Stimulated activated CD8-positive, alpha-beta memory T cell treated with anti-CD3 and anti-CD28 coated beads, Interleukin-4, amount 100 ng/mL, for 24 hours (primary cell): ENCODE measurements around the gene CD300LB.
"Not testable (repeated sequence)": the region's sequence is repeated elsewhere in the genome, so short reads cannot be mapped to it uniquely, and the experiment has no call there.

Source experiments
- DNase-seq: peaks from one replicate; pipeline ENCODE4 v3.0.0-alpha.2; 2020; ENCODE audit warnings: low read depth

The CD300LB gene

DNA sequence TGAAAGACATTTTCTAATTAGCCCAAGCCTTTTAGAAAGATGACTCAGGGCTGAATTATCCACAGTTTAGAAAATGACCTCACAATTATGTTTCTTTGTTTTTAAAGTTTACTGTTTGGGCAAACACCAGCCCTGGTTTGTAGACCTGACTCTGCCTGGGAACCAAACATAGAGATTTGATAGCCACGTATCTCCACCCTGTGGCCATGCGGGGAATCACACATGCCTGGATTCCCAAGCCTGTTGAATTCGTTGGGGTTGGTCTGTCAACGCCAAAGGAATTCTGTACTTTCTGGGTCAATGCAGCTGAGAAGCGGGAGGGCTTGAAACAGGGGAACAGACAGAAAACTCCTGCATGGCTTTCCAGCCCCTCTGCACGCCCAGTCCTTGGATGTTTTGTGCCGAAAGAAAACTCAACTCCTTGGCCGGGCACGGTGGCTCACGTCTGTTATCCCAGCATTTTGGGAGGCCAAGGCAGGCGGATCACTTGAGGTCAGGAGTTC is 37.9 kb downstream of the CD300LB start:
- peak; percentile 45 for DNase-seq

DNA sequence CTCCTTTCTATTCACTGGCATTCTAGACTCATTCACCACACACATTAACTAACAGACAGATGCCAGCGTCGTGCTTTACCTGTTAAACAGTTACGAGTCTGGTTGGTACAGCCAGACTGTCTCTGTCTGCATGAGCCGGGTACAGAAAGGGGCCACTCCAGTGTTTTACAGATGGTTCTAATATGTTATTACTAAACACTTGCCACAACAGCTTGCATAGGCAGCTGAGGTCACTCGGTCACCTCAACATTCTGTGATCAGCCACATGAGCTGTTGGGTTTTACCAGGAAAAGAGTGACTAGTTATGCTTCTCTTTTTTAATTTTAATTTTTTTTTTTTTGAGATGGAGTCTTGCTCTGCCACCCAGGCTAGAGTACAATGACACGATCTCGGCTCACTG is 39.6 kb downstream of the CD300LB start:
- DNase-seq, result no peak

DNA sequence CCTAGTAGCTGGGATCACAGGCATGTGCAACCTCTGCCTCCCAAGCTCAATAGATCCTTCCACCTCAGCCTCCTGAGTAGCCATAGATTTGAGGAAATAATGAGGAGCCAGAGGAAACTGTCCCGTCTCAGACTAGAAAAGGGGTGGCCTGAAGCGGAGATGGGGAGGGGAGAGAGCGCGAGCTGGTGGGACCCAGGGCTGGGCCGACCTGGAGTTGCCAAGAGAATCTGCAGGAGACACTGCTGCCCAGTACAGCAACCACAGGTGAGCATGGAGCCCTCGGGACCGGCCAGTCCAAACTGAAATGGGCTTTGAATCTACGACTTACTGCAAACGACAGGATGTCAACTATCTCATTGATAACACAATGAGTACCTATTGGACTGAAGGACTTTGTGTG is 40.6 kb downstream of the CD300LB start:
- no peak for DNase-seq

DNA sequence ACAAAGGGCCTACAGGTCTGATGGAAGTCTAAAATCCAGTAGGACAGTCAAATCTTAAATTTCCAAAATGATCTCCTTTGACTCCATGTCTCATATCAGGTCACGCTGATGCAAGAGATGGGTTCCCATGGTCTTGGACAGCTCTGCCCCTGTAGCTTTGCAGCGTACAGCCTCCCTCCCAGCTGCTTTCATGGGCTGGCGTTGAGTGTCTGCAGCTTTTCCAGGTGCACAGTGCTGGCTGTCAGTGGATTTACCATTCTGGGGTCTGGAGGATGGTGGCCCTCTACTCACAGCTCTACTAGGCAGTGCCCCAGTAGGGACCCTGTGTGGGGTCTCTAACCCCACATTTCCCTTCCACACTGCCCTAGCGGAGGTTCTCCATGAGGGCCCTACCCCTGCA is 43.0 kb downstream of the CD300LB start:
- DNase-seq, result not testable (repeated sequence)

DNA sequence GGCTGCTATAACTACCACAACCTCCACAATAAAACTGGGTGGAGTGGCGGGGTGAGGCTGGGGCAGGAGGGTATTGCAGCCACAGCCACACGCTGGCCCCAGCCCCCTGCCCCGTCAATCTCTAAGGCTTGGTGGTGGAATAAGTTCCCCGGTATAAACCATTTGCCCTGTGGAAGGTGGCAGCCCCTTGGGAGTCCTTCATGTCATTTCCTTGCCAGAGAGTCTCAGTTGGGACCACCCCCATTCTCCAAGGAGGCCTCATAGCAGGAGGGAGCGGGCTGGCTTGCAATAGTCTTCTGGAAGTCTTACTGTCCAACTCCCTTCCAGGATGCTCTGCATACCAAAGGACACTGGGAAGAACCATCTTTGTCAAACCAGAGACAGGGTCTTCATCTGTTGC is 45.4 kb downstream of the CD300LB start:
- no peak for DNase-seq

DNA sequence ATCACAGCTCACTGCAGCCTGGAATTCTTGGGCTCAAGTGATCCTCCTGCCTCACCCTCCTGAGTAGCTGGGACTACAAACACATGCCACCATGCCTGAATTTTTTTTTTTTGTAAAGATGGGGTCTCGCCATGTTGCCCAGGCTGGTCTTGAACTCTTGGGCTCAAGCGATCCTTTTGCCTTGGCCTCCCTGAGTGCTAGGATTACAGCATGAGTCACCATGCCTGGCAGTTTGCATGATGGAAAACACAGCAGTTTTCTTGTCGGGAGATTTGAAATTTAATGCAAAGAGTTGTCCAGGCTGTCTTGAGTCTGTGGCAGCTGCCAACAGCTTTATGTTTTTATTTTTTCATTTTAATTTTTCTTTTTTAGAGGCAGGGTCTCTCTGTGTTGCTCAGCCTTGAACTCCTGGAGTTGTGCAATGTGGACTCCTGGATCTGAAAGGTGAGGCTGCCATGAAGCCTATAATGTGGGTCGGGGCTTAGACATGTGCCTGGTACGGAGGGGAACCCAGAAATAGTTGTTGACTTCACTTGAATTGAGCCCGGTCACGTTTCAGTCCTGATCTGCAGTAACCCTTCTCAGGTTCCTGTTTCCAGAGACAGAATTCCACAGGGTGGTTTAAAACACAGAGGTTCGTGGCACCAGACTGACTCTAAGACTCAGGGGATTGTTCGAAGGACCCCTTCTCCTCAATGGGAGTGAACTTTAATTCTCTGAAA is 46.1 kb downstream of the CD300LB start:
- DNase-seq, result no peak

DNA sequence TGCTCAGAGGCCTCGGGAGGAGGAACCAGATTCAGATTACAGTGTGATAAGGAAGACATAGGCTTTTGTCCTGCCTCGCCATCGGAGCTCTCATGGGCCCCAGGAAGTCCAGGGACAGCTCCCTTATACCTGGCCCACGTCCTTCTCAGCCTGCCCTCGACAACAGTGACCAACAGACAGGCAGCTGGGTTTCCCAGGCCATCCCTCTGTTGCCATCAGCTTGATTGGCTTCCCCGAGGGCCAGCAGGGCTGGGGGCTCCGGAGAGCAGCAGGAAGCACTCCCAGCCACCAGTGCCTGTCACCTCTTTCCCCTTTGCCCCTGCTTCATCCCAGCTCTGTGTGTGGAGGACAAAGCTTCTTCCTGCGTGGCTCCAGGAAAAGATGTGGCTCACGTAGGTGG is 47.2 kb downstream of the CD300LB start:
- DNase-seq, result no peak

DNA sequence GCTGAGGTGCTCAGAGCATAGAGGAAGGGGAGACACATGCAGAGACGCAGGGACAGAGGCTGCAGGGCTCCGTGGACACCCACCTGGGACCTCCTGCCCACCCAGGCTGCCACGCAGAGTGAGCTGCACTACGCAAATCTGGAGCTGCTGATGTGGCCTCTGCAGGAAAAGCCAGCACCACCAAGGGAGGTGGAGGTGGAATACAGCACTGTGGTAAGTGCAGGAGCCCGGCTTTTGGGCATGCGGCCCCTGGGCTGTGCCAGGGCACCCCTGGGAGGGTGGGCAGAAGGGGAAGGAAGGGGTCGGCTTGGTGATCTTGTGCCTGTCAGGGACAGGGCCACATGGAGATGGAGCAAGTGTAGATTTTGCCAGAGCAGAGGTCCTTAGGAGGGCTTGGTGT is 49.7 kb downstream of the CD300LB start:
- no peak for DNase-seq

DNA sequence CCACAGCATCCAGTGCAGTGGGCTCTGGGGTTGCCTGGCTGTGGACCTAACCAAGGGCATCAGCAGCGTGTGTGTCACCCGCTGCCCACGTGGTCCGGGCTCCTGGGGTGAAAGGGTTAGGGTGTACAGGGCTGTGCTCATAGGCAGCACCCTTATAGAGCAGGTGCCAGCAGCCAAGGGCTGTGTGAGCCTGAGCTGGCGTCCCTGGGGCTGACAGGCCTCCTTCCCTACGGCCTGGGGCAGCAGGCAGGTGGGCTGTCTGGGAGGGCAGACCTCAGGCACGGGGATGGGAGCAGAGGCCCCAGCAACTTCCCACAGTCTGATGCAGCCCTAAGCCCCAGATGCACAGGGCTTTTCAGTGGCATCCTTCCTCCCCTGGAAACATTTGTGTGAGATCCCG is 51.0 kb downstream of the CD300LB start:
- no peak for DNase-seq

DNA sequence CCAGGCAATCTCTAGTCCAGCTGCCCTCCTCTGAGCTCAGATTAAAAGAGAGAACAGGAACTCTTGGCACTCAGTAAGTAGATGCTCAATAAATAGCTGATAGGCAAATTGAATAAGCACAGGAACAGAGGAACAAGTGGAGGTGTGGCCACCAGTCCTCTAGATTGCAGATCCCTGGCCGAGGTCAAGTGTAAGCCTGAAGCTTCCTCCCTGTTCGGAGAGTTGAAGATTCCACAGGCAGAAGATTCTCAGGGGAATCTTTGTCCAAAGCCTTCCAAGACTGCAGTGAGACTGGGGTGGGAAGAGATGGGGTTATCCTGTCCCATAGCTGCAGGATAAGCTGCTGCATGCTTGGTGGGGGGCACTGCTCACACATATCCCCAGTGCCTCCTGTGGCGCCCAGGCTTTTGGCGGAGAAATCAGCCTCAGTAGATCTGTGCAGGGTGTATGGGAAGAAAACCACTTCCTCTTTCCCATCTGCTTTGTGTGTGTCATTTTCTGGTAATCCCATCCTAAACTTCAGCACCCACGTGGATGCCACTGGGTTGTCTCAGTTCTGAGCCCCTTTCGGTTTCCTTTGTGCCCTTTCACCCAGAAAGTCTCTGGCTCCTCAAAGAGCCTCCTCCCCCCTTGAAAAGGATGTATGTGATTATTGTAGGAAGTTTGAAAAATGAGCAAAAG is 52.7 kb downstream of the CD300LB start:
- DNase-seq, result no peak

DNA sequence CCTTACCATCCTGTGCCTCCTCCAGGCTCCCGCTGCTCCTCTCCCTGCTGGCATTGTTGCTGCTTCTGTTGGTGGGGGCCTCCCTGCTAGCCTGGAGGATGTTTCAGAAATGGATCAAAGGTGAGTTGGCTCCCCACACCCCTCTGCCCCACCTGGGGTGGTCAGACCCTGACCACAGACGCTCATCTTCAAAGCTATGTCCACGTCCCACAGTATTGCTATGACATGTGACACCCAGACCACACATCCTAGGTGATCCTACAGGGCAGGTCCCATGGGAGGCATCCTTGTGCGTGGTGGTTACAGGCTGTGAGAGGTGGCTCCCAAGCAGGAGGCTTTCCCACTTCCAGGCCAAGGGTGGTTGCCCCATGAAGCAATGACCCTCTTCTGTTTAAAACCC is 53.9 kb downstream of the CD300LB start:
- no peak for DNase-seq

DNA sequence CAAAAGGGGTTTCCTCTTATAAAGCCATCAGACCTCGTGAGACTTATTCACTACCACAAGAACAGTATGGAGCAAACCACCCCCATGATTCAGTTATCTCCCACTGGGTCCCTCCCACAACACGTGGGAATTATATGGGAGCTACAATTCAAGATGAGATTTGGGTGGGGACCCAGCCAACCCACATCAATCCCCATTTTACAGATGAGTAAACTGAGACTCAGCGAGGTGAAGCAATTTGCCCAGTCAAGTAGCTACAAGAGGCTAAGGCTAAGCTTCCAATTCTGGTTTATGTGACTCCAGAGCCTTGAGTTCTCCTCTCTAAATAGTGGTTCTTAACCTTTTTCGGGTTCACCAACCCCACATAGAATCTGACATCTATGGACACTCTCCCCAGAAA is 56.1 kb downstream of the CD300LB start:
- no peak for DNase-seq

DNA sequence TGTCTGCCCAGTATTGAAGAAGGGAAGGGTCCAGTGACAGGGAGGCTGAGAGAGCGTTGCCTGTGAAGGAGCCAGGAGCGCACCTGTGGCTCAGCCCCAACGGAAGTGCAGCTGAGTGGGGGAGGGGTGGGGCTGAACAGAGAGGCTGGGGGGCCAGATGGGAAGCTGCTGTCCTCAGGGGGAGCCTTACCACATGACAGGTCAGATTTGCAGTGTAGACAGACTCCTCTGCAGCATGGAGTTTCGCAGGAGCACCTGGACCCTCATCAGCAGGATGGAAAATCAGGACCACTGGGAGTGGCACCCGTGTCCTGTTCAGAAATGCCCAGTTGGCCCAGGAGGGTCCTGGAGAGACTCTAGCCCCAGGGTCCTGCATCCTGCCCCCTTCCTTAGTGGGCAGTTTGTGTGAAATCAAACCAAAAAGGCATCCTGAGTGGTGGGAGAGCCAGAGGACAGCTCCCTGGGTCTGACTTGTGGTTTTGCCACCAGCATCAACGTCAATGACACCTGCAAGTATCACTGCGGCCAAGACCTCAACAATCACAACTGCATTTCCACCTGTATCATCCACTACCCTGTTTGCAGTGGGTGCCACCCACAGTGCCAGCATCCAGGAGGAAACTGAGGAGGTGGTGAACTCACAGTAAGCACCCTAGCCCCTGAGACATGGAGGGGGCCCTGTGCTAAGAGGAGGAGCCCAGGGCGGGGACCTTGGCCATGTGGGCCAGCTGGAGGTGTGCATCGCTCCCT is 57.1 kb downstream of the CD300LB start:
- no peak for DNase-seq

DNA sequence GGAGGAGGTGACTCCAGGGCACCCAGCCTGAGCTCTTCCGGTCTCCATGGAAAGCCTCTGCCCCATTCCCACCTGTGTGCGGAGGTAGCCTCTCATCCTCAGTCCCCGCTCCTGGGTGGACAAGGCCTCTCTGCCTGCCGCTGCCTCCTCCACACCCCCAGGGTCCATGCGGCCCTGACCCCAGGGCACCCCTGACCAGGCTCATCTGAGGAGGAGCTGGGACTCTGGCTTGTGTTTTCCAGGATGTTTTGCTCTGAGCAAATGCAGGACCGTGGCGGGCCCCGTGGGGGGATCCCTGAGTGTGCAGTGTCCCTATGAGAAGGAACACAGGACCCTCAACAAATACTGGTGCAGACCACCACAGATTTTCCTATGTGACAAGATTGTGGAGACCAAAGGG is 58.0 kb downstream of the CD300LB start:
- DNase-seq, result no peak

DNA sequence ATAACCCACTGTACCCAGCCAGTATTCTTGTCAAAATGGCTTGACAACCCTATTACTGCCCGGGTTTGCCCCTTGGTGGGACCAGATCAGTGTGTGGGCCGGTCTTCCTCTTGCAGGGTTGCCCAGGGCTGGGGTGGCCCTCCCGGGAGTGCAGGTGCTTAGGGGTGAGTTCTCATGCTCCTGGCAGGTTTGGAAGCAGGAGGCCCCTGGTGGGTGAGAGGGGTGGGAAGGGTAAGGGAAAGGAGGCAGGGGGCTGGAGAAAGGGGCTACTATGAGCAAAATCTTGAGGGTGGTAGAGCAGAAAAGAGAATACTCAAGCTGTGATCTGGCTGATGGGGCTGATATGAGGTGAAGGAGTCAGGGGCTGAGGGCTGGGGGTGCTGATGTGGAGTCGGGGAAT is 58.4 kb downstream of the CD300LB start:
- no peak for DNase-seq

DNA sequence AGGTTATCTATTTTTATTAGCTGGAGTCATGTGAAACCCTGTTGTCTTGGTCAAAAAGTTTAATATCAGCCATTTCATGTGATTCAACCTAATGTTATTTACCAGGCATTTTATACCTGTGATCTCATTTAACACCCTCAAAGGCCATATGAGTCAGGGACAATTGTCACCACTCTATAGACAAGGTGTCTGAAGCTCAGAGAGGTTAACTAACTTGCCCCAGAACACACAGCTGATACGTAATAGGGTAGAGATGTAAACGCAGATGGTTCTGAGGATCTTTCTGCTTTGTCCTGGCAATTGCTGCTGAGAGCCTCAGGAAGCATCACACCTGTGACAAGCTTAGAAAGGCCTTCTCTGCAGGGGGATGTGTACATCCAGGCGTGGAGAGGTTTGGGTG is 59.9 kb downstream of the CD300LB start:
- no peak for DNase-seq
